ENCODE measurements around the gene ASIC2.

The ASIC2 gene

DNA sequence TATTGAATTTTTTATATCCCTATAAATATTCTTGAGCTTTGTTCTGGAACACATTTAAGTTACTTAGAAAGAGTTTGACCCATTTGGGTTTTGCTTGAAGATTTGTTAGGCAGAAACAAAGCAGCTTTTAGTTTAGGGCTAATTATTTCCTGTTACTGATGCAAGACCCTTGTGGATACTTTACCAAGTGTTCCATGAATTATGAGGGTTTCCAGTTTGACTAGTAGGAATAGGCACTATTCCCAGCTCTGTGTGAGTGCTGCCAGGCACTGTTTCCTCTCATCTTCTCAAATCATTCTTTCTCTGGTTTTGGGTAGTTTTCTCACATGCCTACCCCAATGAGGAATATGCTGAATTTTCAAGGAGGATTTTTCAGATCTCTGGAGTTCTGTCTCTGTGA, 221.4 kb downstream of the ASIC2 start:
- no peak for DNase-seq (ENCODE audit: low read depth)

DNA sequence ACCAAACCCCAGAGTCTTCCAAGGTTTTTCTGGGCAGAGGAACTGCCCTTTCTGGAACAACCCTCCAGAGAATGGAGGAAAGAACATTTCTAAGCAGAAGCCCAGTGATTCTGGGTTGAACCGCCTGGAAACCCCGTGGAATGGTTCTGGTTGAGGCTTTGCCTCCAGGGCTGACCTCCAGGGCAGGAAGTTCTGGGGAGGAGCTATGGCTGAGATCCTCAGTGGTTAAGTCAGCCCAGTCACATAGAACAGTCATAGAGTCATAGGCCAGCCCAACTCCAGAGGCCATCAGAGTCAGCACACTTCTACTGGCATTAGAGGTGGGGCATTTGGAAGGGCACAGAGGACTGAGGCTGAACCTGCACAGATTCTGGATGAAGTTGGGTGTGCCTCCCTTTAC, 235.5 kb downstream of the ASIC2 start:
- no peak for DNase-seq (ENCODE audit: low read depth)

DNA sequence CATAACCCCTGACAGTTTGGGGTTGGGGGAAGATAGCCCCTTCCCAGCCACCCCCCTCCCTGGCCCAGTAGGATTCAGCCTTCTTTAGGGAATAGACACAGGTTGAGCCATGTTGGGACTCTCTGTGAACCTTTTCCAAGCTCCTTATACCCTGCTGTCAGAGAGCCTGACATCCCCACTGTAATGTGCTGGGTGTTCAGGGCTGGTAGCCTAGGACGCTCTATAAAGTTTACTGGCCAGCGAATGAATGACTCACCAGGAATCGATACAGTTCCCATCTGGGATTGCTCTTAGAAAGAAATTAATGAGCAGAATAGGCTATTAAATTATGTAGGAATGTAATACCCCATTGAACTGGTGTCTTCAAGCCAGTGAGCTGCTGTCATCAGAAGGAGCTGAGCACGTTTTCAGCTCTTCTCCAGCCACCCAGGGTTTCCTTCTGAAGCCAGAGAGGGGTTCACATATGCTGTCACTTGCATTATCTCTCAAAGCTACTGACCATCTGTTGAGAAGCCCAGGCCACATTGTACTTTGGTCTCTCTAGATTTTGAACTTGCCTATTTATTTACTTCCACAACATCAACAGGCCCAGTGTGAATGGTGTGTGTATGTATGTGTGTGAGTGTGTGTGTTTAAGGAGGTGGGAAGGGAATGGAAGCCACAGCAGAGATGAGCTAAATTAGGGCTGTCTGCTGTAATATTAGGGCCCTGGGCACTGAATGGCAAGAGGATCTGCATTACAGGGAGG, 236.5 kb downstream of the ASIC2 start:
- no peak for DNase-seq (ENCODE audit: low read depth)

DNA sequence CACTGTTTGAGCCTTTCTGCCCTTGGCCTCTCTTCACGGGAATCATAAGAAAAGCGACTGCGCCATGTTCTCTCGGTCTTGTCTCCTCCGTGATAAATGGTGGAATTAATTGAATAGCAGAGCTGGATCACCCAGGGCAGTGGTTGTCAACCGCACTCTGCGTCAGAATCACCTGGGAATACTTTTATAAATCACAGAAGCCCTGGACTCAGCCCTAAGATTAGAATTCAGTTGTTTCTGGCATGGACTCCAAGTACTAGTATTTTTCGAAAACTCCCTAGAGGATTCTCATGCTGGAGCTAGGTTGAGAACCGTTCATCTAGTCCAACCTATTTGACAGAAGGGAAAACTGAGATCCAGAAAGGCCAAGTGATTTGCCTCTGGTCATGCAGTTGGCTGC, 237.3 kb downstream of the ASIC2 start:
- DNase-seq (ENCODE audit: low read depth) = no peak

DNA sequence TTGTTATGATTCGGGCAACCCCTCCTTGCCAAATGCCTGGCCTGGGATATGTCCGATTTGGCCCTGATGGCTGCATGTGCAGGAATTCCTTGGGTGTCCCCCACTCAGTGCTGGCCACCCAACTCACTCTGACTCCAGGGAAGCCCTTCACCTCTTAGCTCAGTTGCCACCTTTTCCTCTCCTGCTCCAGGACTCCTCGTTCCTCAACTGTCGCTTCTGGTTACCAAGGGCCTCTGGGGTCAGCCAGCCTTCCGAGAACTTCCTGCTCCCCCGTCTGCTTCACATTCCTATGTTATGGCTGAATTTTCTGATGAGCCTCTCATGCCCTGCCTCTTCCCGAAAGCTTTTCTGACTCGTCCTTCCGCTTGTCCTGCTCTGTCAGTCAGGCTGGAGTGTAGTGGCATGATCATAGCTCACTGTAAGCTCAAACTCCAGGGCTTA, 237.9 kb downstream of the ASIC2 start:
- DNase-seq (ENCODE audit: low read depth) = no peak

DNA sequence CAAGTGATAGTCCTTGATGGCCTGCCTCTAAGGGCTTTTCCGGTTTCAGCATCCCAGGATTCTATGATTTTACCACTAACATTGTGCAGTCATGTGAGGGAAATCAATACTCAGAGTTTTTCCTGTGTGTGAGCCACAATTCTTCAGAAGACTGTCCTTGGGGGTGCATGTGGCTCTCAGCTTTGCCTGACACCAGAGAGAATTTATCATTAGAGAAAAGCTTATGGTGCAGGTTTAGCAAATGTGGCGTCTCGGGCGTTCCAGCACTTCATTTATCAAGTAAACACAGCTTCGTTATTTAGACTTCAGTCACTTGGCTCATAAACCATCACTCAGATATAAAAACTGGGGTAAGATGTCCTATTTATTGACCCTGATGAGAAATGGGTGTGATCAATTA, 238.7 kb downstream of the ASIC2 start:
- no peak for DNase-seq (ENCODE audit: low read depth)

DNA sequence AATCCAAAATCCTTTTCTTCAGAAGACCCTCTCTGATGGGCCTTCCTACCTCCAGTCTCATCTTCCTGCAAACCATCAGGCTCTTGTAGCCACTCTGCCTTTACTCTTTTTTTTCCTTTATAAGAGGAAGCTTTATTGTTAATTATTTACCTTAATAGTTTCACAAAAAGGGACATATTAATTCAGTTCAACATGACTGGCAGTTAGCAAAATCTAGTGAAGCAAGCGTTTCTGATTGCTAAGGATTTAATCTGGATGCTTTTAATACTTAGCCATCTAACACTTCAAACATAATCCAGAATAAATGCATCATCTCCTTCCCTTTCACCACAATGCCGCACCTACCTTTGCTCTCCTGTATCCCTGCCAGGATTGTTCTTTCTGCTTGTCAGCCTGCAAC, 239.4 kb downstream of the ASIC2 start:
- no peak for DNase-seq (ENCODE audit: low read depth)

DNA sequence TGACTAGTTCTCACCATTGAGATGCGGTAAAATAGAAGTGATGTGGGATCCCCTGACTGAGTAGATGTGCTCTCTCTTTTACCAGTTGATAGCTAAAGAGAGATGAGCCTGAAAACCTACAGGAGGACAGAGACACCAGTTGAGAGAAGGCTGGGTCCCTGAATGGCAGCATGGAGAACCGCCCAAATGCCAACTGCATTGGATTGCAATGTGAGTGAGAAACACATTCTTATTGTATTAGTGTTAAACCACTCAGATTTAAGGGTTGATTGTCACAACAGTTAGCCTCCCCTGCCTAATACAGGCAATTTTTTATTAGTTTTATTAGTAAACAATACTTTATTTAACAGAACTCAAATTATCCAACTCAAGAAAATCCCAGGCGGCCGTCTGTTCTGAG, 240.2 kb downstream of the ASIC2 start:
- no peak for DNase-seq (ENCODE audit: low read depth)

DNA sequence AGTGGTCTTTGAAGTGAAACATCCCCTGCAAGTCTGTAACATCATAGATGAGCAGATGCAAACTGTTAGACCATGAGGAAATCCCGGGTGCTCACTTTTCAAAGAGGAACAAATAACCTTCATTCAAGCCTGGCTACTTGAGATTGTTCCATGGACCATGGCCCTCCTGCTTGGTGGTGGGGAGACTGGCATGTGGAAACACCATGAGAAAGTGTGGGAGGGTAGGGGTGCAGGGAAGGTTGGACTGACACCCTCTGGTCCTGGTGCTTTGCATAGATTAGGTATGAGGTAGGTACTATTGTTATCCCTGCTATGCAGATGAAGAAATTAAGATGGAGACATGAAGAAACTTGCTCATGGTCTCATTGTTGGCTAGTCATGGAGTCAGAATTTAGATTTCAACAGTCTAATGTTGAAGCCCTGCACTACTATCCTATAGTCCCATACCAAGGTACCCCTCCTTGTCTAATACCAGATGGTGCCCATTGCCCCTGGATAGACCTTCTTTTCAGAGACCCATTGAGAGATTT, 242.4 kb downstream of the ASIC2 start:
- DNase-seq (ENCODE audit: low read depth) = no peak

DNA sequence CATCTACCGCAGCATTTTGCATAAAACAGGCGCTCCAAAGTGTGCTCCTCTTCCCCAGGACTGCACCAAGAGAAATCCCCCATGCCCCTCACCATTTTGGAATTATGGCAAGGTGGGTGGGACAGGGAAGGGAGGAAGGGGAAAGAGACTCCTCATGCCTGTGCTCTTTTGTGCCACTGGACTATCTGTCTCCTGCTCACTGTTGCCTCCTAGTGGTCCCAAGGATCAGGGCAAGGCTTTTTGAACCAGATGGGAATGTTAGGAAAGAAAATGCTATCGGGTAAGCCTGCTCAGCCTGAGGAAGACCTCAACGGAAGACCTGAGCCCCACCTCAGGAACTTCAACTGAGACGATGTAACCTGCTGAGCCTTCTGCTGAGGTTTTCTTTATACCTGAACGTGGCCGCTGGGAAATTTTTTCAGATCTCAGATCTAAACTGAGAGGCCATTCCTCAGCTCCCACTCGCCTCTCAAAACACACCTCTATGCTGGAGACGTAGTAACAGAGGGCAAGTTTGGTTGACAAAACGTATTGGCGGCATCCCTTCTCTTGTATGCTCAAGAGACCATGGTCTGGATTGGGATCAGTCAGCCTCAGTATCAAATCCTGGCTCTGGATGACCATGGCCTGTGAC, 243.2 kb downstream of the ASIC2 start:
- DNase-seq (ENCODE audit: low read depth) = no peak

DNA sequence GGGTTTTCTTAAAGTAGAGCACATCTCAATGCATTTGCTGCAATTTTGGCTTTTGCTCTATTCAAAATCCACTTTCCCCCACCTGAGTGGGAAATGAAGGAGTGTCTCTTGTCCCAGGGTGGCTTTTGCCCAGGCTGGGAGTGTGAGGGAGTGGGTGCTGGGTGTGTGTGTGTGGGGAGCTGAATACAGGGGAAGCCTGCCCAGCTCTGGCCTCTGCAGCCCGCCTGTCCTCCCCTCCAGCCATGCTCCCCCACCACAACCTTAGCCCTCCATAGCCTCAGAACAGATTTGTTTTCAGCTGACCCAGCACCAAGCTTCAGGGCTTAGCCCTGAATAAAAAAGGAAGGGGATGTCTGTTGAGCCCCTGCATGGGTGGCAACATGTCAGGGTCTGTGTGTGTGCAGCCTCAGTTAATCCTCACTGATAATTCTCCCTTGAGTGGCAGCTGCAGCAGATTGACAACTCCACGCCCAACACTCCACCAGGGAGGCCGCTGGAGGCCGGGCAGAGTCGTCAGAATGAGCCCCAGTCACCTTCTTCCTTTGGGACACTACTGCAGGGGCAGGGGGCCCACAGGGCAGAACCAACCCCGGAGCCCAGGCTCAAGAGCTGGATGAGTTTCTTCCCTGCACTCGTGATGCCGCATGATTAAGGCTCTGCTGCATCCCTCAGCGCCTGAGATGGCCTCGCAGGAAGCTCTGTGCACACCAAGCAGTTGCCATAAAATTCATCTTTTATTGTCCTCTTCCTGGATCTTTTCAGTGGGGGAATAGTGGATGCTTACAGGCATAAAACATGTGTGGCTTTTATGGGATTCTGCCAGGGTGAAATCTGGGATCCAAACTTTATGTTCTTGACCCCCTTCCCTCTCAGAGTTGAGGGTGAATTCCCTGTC, 246.5 kb downstream of the ASIC2 start:
- no peak for DNase-seq (ENCODE audit: low read depth)

DNA sequence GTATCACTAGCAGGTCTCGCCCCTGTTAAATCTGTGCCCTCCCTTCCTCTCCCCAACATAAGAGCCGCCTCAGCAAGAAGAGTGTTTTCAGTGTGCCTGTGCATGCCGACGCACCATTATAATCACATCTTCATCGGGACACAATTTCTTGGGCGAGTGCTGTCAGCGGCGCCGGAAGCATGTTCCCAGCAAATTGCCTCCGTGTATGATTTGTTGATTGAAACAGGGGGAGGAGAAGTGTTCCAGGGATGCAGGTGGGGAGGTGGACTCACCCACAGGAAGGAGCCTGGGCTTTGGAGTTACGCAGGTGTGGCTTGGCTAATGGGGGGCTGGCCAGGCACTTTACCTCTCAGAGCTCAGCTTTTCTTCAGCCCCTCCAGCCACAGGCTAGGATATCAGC, 247.9 kb downstream of the ASIC2 start:
- no peak for DNase-seq (ENCODE audit: low read depth)

DNA sequence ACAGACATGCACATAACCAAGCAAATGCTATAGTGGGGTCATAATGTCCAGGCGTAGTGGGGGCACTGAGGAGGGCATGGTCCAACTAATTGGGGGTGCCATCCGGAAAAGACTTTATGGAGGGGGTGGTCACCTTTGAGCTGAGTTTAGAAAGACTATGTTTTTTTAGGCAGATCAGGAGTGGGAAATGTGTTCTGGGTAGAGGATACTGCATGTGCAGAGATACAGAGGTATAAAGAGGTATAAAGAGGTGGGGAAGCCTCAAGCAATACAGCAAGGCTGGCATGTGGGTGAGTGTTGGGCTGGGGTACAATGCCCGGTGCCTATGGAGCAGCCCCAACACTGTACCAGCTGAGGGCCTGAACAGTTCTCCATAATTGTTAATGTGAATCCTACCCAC, 248.3 kb downstream of the ASIC2 start:
- DNase-seq (ENCODE audit: low read depth) = no peak

DNA sequence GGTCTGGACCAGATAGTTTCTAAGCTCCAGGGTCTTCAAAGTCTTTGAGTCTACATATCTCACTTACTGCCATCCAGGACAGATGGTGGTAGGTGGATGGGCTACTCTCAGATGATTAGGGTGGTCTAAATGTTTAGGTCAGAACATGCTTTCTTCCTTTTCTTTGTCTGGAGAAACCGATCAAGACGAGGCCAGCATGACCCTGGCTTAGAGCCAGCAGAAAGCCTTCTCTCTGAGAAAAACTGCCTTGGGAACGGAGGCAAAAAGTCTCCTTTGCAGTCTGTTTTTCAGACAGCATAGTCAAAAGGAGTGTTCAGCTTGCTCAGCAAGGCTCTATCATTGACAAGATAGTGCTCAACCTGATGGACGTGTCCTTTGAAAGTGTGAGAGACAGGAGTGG, 252.6 kb downstream of the ASIC2 start:
- no peak for DNase-seq (ENCODE audit: low read depth)

DNA sequence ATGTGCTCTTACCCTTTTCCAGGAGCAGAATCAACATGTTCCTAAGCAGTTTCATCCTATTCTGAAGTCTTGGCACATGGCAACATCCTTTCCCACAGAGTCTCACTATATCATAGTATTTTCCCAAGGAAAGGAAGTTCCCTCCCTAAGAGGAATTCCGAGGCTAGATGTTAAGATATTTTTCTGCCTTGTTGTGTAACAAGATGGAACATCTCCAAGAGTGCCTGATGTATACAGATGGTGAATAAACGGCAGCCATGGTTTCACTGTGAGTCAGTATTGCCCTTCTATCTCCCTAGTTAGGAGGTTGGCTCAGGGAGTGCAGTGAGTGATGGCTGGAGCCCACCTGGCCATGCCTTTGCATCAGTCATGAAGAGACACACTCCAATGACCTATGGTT, 253.2 kb downstream of the ASIC2 start:
- no peak for DNase-seq (ENCODE audit: low read depth)

DNA sequence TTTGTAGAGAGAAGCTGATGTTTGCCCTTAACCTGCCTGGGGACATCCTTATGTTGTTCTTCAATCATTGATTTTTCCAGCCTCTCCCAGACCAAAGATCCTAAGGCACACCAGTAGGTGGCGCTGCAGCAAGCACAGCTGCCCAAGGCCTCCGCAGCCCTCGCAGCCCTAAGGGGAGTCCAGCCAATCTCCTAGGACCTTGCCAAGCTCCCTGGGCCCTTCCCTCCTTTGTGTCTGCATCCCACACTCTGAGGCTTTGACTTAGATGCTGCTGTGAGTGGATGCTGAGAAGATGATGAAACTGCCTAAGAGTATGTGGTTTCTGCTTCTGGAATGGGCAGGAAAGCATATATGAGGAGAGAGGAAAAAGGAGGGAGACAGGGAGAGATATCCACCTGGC, 254.4 kb downstream of the ASIC2 start:
- DNase-seq (ENCODE audit: low read depth) = no peak

DNA sequence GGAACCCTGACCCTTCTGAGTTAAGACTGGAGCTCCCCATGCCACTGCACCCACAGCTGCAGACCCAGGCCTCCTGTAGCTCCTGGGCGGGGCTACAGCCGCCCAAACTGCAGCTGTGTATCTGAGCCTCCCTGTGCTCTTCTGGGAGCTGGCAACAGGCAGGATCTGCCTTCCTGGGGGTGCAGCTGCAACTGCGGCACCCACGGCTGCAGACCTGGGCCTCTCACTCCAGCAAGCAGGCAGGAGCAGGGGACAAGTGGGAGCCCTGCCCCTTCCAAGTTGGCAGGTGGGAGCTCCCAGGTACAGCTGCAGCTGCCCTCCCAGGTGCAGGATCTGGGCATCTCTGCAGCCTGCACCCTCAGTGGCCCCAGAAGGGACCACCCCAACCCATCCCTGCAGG, 259.9 kb downstream of the ASIC2 start:
- no peak for DNase-seq (ENCODE audit: low read depth)

DNA sequence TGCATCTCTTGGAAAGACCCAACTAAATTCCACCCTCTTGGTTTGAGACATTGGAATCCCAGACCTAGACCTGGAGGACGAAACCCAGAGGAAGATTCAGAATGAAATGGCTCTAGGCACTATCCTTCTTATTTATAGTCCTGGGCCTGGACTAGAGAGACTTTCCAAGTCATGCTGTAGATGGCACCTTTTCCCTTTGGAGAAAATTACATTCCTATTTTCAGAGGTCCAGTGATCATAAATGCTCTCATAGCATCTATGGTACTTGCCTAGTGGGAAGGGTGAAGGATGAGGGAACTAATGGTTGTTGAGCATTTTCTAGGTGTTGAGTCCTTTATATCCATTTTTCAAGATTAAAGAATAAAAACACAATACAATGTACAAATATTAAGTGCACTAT, 264.3 kb downstream of the ASIC2 start:
- no peak for DNase-seq (ENCODE audit: low read depth)

DNA sequence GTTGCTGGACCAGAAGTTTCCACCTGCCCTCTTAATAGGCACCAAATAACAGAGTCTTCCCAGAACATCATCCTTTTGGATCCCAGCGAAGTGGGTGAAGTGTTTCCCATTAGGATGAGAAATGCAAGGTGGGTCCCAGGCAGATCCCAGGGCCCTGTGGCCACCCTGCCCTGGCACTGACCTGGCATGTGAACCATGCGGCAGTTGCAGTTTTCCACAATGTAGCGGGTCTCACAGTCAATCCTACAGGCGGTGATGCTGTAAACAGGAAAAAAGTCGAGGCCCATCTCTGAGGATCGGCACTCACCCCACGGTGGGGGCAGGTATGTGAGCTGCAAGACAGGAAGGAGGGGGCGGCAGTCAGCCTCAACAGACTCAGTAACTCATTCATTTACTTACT, 265.0 kb downstream of the ASIC2 start:
- no peak for DNase-seq (ENCODE audit: low read depth)

DNA sequence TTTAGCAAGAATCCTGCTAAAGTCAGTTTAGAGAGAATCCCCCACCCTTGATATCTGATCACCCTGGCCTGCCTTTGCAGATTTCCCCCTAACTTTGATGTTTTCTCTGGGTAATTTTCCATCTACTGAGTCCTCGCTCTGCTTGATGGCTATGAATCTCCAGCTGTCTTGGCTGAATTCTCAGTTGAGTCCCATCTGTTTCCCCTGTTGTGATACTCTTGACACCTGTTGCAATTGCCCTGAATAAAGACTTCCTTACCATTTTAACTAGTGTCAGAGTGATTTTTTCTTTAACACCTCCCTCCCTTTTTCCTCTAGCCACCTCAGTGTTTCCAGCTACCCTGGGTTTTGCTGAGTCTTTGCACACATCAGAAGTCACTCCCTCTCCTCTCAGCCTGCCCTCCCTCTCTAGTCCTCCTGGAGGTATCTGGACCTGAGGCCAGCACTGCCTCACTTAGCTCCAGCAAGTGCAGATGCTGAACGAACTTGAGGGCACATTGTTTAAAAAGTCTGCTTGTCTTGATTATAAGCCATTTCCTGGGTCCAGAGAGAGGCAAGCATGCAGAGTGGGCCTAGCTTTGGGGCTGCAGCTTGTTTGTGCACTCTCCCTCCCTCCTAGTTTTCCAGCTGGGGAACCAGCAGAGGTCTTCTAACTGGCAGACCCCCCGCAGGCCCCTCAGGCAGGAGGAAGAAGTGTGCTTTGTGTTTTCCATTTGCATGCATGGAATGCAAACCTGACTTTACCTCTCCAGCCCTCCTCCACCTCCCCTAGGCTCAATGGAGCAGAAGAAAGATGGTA, 268.2 kb downstream of the ASIC2 start:
- DNase-seq (ENCODE audit: low read depth) = no peak

DNA sequence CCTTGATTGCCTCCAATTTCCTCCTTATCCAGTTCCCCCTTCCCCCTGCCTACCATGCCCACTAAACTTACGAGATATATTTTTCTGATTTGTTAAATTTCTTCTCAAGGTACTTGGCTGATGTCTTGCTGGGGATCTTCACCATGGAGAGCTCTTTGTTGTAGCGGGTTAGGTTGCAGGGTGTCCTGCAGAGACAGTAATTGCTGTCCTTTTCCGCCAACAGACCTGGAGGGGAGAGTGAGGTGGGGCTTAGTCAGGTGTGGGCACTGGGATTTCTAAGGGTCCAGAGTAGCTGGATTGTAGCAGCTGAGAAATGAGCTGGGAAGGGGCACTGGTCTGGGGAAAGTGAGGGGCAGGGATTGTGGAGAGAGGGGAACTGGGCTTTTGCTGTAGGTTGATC, 269.3 kb downstream of the ASIC2 start:
- no peak for DNase-seq (ENCODE audit: low read depth)
